Lung (tissue), 12 donors: ENCODE data around the gene OSBPL6. TPM values are rescaled to one million over a fixed set of nuclear protein-coding genes. Genes with fewer than 3 reads are reported as not detected.

Experiments
- ATAC-seq: fragments of 200-7000 bp; cut with Tn5 transposase; one replicate; pipeline ENCODE4 v1.9.1; 2020; ENCODE audit warnings: moderate number of reproducible peaks; ENCODE audit not compliant: insufficient read depth, low FRiP score
- DNase-seq, 3 donors: peaks; one replicate each; pipeline ENCODE4 v3.0.0-alpha.2; 2013 to 2017
- H3K27ac ChIP-seq, 2 donors: one replicate each; pipeline ENCODE4 v1.5.1; 2013; ENCODE audit warnings: mild to moderate bottlenecking in 2 of 2, moderate library complexity in 2 of 2, control low read depth in 1 of 2, inconsistent platforms in 1 of 2, low read depth in 1 of 2, low read length in 1 of 2
- H3K27me3 ChIP-seq, 3 donors: one replicate each; pipeline ENCODE4 v1.5.1; 2013; ENCODE audit warnings: low read length in 2 of 3; ENCODE audit not compliant: control insufficient read depth in 3 of 3, insufficient read depth in 3 of 3
- H3K36me3 ChIP-seq, 4 donors: one replicate each; pipeline ENCODE4 v1.5.1; 2013; ENCODE audit warnings: low read length in 4 of 4, mild to moderate bottlenecking in 1 of 4, moderate library complexity in 1 of 4; ENCODE audit not compliant: control insufficient read depth in 4 of 4, insufficient read depth in 4 of 4
- H3K4me1 ChIP-seq, 5 donors: one replicate each; pipeline ENCODE4 v1.5.1; 2013; ENCODE audit warnings: low read length in 5 of 5, mild to moderate bottlenecking in 2 of 5, moderate library complexity in 1 of 5; ENCODE audit not compliant: control insufficient read depth in 5 of 5, insufficient read depth in 5 of 5
- H3K4me3 ChIP-seq: one replicate; pipeline ENCODE4 v1.5.1; 2013; ENCODE audit warnings: mild to moderate bottlenecking, control low read depth, moderate library complexity
- H3K9ac ChIP-seq, 2 donors: one replicate each; pipeline ENCODE4 v1.5.1; 2013; ENCODE audit warnings: low read length in 2 of 2, control low read depth in 1 of 2; ENCODE audit not compliant: insufficient read depth in 1 of 2
- H3K9me3 ChIP-seq, 4 donors: one replicate each; pipeline ENCODE4 v1.5.1; 2013; ENCODE audit warnings: low read length in 3 of 4, mild to moderate bottlenecking in 1 of 4, moderate library complexity in 1 of 4; ENCODE audit not compliant: control insufficient read depth in 4 of 4, insufficient read depth in 3 of 4
- CTCF ChIP-seq: IDR thresholded peaks from 2 replicates; pipeline ENCODE4 v1.5.1; 2012; ENCODE audit warnings: mild to moderate bottlenecking; ENCODE audit errors: control extremely low read depth, extremely low read depth
- WGBS, 2 donors: extraction: QIAGEN DNeasy Blood & Tissue Kit; methylation state at CpG; one replicate each; pipeline ENCODE4 v1.1.7; 2013; 5-methylcytosine and 5-hydroxymethylcytosine counted together
- polyA plus RNA-seq, 2 donors: library from polyadenylated mRNA; stranded (reverse); fragments of 200-250 nt; gene quantifications; one replicate each; pipeline ENCODE4 v1.2.1, GENCODE V29; 2013
- total RNA-seq, 2 donors: library from RNA; depleted of rRNA in 1 of 2; stranded (reverse); fragments of >200 nt in 1 of 2; gene quantifications; one replicate each; pipeline ENCODE4 v1.2.1, GENCODE V29; 2014 to 2021
- donor health status: control.
- donor health status: control.
- donor health status: Bipolar disorder and iron deficiency.
- donor health status: healthy.
- donor health status: DM: yes; HTN: yes; CAD: no.

Gene OSBPL6
- total and polyA plus RNA-seq, 4 donors, result 1.9 to 23.5 (median 7.8) TPM

- DNase-seq (no peak), ATAC-seq (no peak)
- no peak overlapping the region for H3K27ac ChIP-seq
- no peak overlapping the region for H3K4me3 ChIP-seq
- WGBS, 2 donors, result 87 to 91% methylated on average over 1 of the region's 1 CpG
- no peaks in the 10 kb centered on the region for H3K9me3 ChIP-seq
- no peaks in the 10 kb centered on the region for H3K27me3 ChIP-seq
- H3K36me3 ChIP-seq, result no peaks in the 10 kb centered on the region
- TF ChIP-seq CTCF, result no peak
- H3K4me1 ChIP-seq, result peaks cover 2 to 11% (median 5%) of the 10 kb centered on the region in 5 donors
- H3K9ac ChIP-seq, result no peak overlapping the region
Measured at GRCh38 chr2:178243961-178244360, 49.6 kb downstream of the OSBPL6 start.

- H3K9ac ChIP-seq, result no peak overlapping the region
- no peak for DNase-seq
- no peak for TF ChIP-seq CTCF
- H3K9me3 ChIP-seq, result no peaks in the 10 kb centered on the region
- H3K4me1 ChIP-seq, result peaks cover 2 to 11% (median 5%) of the 10 kb centered on the region in 5 donors
- H3K4me3 ChIP-seq, result no peak overlapping the region
- ATAC-seq, result no peak
- no peaks in the 10 kb centered on the region for H3K36me3 ChIP-seq
- no peak overlapping the region for H3K27ac ChIP-seq
- 85 to 91% methylated on average over 7 of the region's 7 CpGs for WGBS, 2 donors
- H3K27me3 ChIP-seq, result no peaks in the 10 kb centered on the region
Measured at GRCh38 chr2:178244777-178245176, 50.5 kb downstream of the OSBPL6 start.

DNA sequence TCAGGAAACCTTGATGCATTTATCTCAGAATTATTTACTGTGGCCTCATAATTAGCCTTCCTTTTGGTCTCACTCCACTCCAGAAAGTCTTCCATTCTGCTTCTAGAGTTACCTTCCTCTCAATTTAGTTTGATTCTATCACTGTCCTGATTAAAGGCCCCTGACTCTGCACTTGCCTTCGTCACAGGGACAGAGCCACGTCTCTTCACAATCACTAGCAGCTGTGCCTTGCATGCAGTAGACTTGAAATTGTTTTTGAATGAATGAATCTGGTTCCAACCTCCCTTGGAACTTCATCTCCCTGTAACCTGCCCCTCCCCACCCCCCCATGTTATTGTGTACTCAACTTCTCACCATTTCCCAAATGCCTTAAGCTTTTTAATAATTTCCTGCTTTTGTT, 52.4 kb downstream of the OSBPL6 start:
- DNase-seq, result no peak
- Histone ChIP-seq H3K36me3 (no peaks in the 10 kb centered on the region), H3K9me3 (no peaks in the 10 kb centered on the region), H3K27me3 (no peaks in the 10 kb centered on the region), H3K27ac (no peak overlapping the region), H3K4me3 (no peak overlapping the region), H3K4me1 (peaks cover 2 to 19% (median 6%) of the 10 kb centered on the region in 5 donors), H3K9ac (no peak overlapping the region)
- no peak for TF ChIP-seq CTCF
- 94 to 97% methylated on average over 2 of the region's 2 CpGs for WGBS, 2 donors
- no peak for ATAC-seq

GRCh38 chr2:178247250-178247649, 52.9 kb downstream of the OSBPL6 start:
- no peak for TF ChIP-seq CTCF
- H3K4me3 ChIP-seq, result no peak overlapping the region
- DNase-seq (peak in 2 of 3 donors; percentile 48 to 64), ATAC-seq (no peak)
- 67 to 75% methylated on average over 1 of the region's 1 CpG for WGBS, 2 donors
- H3K27me3 ChIP-seq, result no peaks in the 10 kb centered on the region
- H3K9ac ChIP-seq, result no peak overlapping the region
- H3K27ac ChIP-seq, result no peak overlapping the region
- H3K9me3 ChIP-seq, result no peaks in the 10 kb centered on the region
- H3K4me1 ChIP-seq, result peaks cover 2 to 14% (median 4%) of the 10 kb centered on the region in 5 donors
- H3K36me3 ChIP-seq, result no peaks in the 10 kb centered on the region
